Measurements from ENCODE around the gene IGBP1. TPM values are rescaled to one million over a fixed set of nuclear protein-coding genes. Genes with fewer than 3 reads are reported as not detected.

The IGBP1 gene
- total and polyA plus RNA-seq, 9 of the 15 experiments (the other 6 are each of a cell fraction or from before 2014, with no cell fraction given), result 36.6 to 91.5 (median 52.8) TPM

- no peaks in the 10 kb centered on the region for H3K36me3 ChIP-seq (ENCODE audit: control insufficient read depth, insufficient read depth, low read length)
- H3K79me2 ChIP-seq (ENCODE audit: control insufficient read depth, insufficient read depth, low read length), result no peaks in the 10 kb centered on the region
- peak; percentile 68 for FAIRE-seq
- DNase-seq (ENCODE audit: extremely low read depth in 1 of 4, low spot score in 3 of 4), result peak in 2 of 4 experiments; percentile 8 to 14
- no peaks in the 10 kb centered on the region for H3K27me3 ChIP-seq (ENCODE audit: control insufficient read depth in 2 of 2, insufficient read depth in 2 of 2, low read length in 2 of 2)
- peak overlapping the region; percentile 59 for H2AFZ ChIP-seq (ENCODE audit: low read depth, low read length)
- H3K4me2 ChIP-seq (ENCODE audit: insufficient read depth, low read length), result no peak overlapping the region
- ATAC-seq, result peak; percentile 29; the same call in 1 of the 3 replicates
- in situ Hi-C loops (cut with MboI) (no loop called here), intact Hi-C loops (cut with micrococcal nuclease) (no loop called here)
- no peak overlapping the region for H3K9ac ChIP-seq (ENCODE audit: insufficient read depth in 1 of 2, low read depth in 2 of 2, low read length in 2 of 2)
- 33% methylated on average over 1 of the region's 7 CpGs for WGBS (ENCODE audit: insufficient coverage, low coverage, missing lambda C conversion rate)
- peaks cover 4 to 24% of the 10 kb centered on the region in 2 experiments; a peak in 2 of 5 replicates for H3K4me1 ChIP-seq (replicated peaks in 1 of 2; ENCODE audit: control insufficient read depth in 2 of 2, insufficient read depth in 2 of 2, low read length in 2 of 2)
- H4K20me1 ChIP-seq (replicated peaks; ENCODE audit: control insufficient read depth, insufficient read depth, low read length), result no peaks in the 10 kb centered on the region
- CTCF ChIA-PET (ENCODE audit: low intra/inter-chr PET ratio), result no interaction called here
- POLR2A ChIA-PET, result no interaction called here
- no peaks in the 10 kb centered on the region for H3K9me3 ChIP-seq (replicated peaks; ENCODE audit: control insufficient read depth, insufficient read depth, low read depth, low read length)
- H3K9me1 ChIP-seq (ENCODE audit: control insufficient read depth, insufficient read depth, low read length), result no peaks in the 10 kb centered on the region
- TF ChIP-seq POLR2H (tag; IDR thresholded peaks at IDR 0.05; ENCODE audit: low read depth) (no peak), ZNF445 (CRISPR knock-in tag; IDR thresholded peaks at IDR 0.05; ENCODE audit: low read depth) (no peak), ZNF354B (CRISPR knock-in tag; IDR thresholded peaks at IDR 0.05) (no peak), NR2F6 (CRISPR knock-in tag; IDR thresholded peaks at IDR 0.05) (no peak), ZNF347 (CRISPR knock-in tag; IDR thresholded peaks at IDR 0.05; ENCODE audit: low read depth) (no peak), TAL1 (IDR thresholded peaks at IDR 0.05) (no peak), IRF2 (CRISPR knock-in tag; IDR thresholded peaks at IDR 0.05) (no peak), KDM1A (IDR thresholded peaks at IDR 0.05) (no peak), DDX20 (tag; IDR thresholded peaks at IDR 0.05; ENCODE audit: low read depth) (no peak), KDM2B (CRISPR knock-in tag; IDR thresholded peaks at IDR 0.05) (no peak), E4F1 (CRISPR knock-in tag; IDR thresholded peaks at IDR 0.05; ENCODE audit: borderline replicate concordance) (no peak), ZNF785 (CRISPR knock-in tag; IDR thresholded peaks at IDR 0.05) (no peak), SMARCB1 (IDR thresholded peaks at IDR 0.05; ENCODE audit: insufficient read length, low read depth) (no peak), ZKSCAN1 (IDR thresholded peaks at IDR 0.05; ENCODE audit: low read depth, low read length) (no peak), ZFP30 (CRISPR knock-in tag; IDR thresholded peaks at IDR 0.05; ENCODE audit: borderline replicate concordance) (no peak), ZC3H8 (IDR thresholded peaks at IDR 0.05) (no peak)
- TF ChIP-seq, protein P1, sequence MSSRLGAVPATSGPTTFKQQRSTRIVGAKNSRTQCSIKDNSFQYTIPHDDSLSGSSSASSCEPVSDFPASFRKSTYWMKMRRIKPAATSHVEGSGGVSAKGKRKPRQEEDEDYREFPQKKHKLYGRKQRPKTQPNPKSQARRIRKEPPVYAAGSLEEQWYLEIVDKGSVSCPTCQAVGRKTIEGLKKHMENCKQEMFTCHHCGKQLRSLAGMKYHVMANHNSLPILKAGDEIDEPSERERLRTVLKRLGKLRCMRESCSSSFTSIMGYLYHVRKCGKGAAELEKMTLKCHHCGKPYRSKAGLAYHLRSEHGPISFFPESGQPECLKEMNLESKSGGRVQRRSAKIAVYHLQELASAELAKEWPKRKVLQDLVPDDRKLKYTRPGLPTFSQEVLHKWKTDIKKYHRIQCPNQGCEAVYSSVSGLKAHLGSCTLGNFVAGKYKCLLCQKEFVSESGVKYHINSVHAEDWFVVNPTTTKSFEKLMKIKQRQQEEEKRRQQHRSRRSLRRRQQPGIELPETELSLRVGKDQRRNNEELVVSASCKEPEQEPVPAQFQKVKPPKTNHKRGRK (tag; IDR thresholded peaks at IDR 0.05), result no peak
- TF ChIP-seq, protein P2, sequence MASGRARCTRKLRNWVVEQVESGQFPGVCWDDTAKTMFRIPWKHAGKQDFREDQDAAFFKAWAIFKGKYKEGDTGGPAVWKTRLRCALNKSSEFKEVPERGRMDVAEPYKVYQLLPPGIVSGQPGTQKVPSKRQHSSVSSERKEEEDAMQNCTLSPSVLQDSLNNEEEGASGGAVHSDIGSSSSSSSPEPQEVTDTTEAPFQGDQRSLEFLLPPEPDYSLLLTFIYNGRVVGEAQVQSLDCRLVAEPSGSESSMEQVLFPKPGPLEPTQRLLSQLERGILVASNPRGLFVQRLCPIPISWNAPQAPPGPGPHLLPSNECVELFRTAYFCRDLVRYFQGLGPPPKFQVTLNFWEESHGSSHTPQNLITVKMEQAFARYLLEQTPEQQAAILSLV (tag; IDR thresholded peaks at IDR 0.05), result no peak
- TF ChIP-seq, protein P3, sequence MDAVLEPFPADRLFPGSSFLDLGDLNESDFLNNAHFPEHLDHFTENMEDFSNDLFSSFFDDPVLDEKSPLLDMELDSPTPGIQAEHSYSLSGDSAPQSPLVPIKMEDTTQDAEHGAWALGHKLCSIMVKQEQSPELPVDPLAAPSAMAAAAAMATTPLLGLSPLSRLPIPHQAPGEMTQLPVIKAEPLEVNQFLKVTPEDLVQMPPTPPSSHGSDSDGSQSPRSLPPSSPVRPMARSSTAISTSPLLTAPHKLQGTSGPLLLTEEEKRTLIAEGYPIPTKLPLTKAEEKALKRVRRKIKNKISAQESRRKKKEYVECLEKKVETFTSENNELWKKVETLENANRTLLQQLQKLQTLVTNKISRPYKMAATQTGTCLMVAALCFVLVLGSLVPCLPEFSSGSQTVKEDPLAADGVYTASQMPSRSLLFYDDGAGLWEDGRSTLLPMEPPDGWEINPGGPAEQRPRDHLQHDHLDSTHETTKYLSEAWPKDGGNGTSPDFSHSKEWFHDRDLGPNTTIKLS (IDR thresholded peaks at IDR 0.05; ENCODE audit: borderline replicate concordance, low read depth), result no peak
- H3K4me3 ChIP-seq, result no peak overlapping the region
- no TSS peak for BruUV-seq (replicated peaks)
- no peak overlapping the region for H3K27ac ChIP-seq (ENCODE audit: extremely low read depth, low read depth, low read length)
Measured at GRCh38 chrX:70175338-70175737, 42.1 kb downstream of the IGBP1 start.

All from K562 (cell line).